Germinal center (tissue), 1 donor: ENCODE measurements around the gene GPRIN3.
"Not testable (repeated sequence)": the region's sequence is repeated elsewhere in the genome, so short reads cannot be mapped to it uniquely, and the experiment has no call there.

Experiments used
- DNase-seq: peaks from one replicate; pipeline ENCODE4 v3.0.0; 2012; ENCODE audit warnings: mixed read lengths, low spot score

Gene GPRIN3

GRCh38 chr4:89216866-89217265 lies 90.7 kb downstream of the GPRIN3 start:
- no peak for DNase-seq

- no peak for DNase-seq
Measured at GRCh38 chr4:89216422-89216821, 91.2 kb downstream of the GPRIN3 start.

GRCh38 chr4:89215736-89216135 lies 91.9 kb downstream of the GPRIN3 start:
- DNase-seq: no peak

- no peak for DNase-seq
Measured at GRCh38 chr4:89214308-89214707, 93.3 kb downstream of the GPRIN3 start.

- no peak for DNase-seq
Measured at GRCh38 chr4:89213382-89213701, 94.3 kb downstream of the GPRIN3 start.

GRCh38 chr4:89212666-89213381 lies 94.8 kb downstream of the GPRIN3 start:
- no peak for DNase-seq

GRCh38 chr4:89204624-89205023 lies 103.0 kb downstream of the GPRIN3 start:
- no peak for DNase-seq

GRCh38 chr4:89203902-89204301 lies 103.7 kb downstream of the GPRIN3 start:
- DNase-seq: no peak

GRCh38 chr4:89199394-89199793 lies 108.2 kb downstream of the GPRIN3 start:
- DNase-seq: not testable (repeated sequence)

GRCh38 chr4:89197920-89198319 lies 109.7 kb downstream of the GPRIN3 start:
- no peak for DNase-seq

GRCh38 chr4:89196745-89197144 lies 110.9 kb downstream of the GPRIN3 start:
- DNase-seq: no peak

GRCh38 chr4:89196056-89196674 lies 111.4 kb downstream of the GPRIN3 start:
- no peak for DNase-seq

- DNase-seq: no peak
Measured at GRCh38 chr4:89193843-89194242, 113.8 kb downstream of the GPRIN3 start.
